GM12892 (cell line): ENCODE measurements around the gene GTF3C2.

ENCODE experiments used
- DNase-seq: peaks from one replicate; pipeline ENCODE4 v3.0.0; 2011; ENCODE audit not compliant: insufficient read length
- FAIRE-seq: peaks from 2 replicates; lab custom pipeline; 2011; peaks lifted over from hg19 to GRCh38; lab: Jason Lieb, UNC
- POLR2A ChIP-seq: IDR thresholded peaks from 2 replicates; pipeline ENCODE4 v1.6.1; 2011; ENCODE audit warnings: low read depth, low read length, control low read depth
- POLR2AphosphoS5 ChIP-seq: IDR thresholded peaks from 2 replicates; pipeline ENCODE4 v1.6.1; 2011; ENCODE audit warnings: low read depth, low read length, control low read depth
- TAF1 ChIP-seq: IDR thresholded peaks from 2 replicates; pipeline ENCODE4 v1.6.1; 2011; ENCODE audit warnings: low read depth, mild to moderate bottlenecking, control low read depth, low read length, borderline replicate concordance

GTF3C2 gene

DNA sequence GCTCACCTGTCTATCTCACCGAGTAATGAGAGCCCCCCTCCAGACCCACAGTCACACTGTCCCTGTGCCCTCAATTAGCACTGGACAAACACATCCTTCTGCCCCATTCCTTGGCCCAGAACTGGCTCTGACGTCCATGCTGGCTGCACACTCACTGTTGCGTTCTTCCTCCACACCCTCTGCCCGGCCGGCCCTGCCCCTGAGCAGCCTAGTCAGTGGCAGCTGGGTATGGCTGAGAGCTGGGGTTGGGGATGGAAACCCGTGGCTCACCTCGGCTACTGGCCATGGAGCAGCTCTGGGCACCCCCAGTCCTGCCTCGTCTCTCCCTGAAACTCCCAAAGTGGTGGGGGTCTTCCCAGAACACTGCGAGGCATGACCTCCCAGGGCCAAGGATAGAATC, 41.9 kb downstream of the GTF3C2 start:
- DNase-seq (no peak), FAIRE-seq (no peak)
- TF ChIP-seq TAF1 (no peak), POLR2AphosphoS5 (no peak), POLR2A (no peak)

DNA sequence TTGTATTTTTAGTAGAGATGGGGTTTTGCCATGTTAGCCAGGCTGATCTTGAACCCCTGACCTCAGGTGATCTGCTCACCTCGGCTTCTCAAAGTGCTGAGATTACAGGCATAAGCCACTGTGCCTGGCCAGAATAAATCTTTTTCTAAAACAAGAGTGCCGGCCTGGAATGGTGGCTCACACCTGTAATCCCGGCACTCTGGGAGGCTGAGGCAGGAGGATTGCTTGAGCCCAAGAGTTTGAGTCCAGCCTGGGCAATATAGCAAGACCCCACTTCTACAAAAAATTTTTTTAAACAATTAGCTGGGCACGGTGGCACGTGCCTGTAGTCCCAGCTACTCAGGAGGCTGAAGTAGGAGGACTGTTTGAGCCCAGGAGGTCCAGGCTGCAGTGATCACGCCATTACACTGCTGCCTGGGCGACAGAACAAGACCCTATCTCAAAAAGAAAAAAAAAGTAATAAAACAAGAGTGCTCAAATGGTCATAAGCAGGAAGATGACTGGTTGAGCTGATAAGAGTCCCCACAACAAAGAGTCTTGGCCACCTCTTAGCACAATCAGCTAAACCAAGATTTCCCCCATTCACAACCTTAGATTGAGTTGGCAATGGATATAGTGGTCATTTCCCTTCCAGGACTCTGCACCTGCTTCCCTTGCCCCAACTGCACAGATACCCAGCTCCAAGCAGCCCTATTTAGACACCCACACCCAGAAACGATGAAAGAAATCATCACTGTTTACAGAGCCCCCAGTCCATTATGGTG, 42.5 kb downstream of the GTF3C2 start:
- FAIRE-seq (no peak), DNase-seq (no peak)
- TF ChIP-seq POLR2AphosphoS5: no peak
- TF ChIP-seq TAF1: no peak
- no peak for TF ChIP-seq POLR2A

DNA sequence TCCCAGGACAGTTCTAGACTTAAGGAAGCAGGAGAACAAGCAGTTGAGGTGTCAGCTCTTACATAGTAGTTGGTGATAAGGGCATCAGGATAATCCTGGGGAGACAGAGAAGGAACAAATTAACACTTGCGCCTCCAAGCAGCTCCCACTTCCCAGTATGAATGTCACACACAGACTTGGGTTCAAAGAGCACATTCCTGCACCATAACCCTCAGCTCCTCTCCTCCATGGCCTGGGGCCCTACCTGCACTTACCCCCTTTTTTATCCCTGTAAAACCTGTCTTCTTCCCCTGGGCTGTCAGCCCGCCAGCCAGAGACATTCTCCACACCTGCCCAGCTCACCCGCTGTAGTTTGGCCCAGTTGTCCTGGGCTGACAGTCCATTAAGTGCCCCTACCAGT, 44.4 kb downstream of the GTF3C2 start:
- TF ChIP-seq POLR2AphosphoS5: no peak
- no peak for TF ChIP-seq TAF1
- no peak for TF ChIP-seq POLR2A
- DNase-seq: no peak
- no peak for FAIRE-seq

GRCh38 chr2:27309651-27310050, 46.9 kb downstream of the GTF3C2 start:
- DNase-seq (no peak), FAIRE-seq (no peak)
- no peak for TF ChIP-seq POLR2AphosphoS5
- TF ChIP-seq TAF1: no peak

- DNase-seq (no peak), FAIRE-seq (no peak)
- TF ChIP-seq TAF1: no peak
- TF ChIP-seq POLR2A: no peak
- TF ChIP-seq POLR2AphosphoS5: no peak
Measured at GRCh38 chr2:27308359-27308881, 48.1 kb downstream of the GTF3C2 start, which contains the start of gene UCN. Gene UCN (minus strand): TSS chr2:27308445. CDS start chr2:27307895, 550 bp downstream.

DNA sequence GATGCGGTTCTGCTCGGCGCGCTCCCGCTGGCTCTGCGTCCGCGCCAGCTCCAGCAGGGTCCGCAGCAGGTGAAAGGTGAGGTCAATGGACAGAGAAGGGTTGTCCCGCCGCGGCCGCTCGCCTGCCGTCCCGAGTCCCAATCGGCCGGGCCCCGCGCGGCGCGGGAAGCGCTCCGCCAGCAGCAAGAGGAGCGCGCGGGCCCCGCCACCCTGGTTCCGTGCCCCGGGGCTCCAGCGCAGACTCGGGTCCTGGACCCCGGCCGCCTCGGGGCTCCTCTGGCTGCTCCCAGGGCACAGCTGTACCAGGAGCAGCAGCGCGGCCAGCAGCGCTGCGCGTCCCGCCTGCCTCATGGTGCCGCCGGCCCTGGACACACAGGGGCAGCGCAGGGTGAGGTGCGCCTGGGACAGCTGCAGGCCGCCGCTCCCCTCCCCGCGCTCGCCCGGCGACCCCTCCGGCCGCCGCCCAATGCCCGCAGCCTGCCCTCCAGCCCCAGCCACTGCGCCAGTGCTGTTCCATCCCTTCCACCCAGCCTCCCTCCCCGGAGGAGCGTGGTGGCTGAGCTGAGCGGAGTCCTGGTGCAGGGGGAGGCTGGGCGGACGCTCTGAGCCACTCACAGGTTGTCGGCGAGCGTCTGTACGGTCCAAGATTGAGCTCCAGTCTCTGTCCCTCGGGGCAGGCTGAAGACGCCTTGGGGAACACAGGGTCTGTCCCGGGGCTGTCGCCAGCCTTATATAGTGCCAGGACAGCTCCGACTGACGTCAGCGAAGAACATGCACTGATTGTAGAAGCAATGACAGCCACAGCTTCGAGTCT, 48.8 kb downstream of the GTF3C2 start:
- no peak for TF ChIP-seq POLR2A
- no peak for TF ChIP-seq POLR2AphosphoS5
- no peak for TF ChIP-seq TAF1
- no peak for DNase-seq
- no peak for FAIRE-seq

DNA sequence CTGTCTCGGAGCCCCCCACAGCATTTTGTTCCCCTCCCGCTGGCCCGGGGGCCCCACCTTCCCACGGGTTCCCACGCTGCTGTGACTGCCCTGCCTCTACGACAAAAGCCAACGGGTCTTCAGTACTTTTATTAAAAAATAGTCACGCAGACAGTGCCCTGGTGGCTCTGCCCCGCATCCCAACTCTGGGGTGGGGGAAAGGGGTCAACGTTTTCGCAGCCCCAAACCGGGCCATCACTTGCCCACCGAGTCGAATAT, 49.3 kb downstream of the GTF3C2 start:
- TF ChIP-seq POLR2A (no peak), POLR2AphosphoS5 (no peak), TAF1 (no peak)
- no peak for DNase-seq
- no peak for FAIRE-seq

GRCh38 chr2:27306573-27307286, 49.8 kb downstream of the GTF3C2 start:
- TF ChIP-seq POLR2AphosphoS5 (no peak), TAF1 (no peak), POLR2A (no peak)
- DNase-seq (no peak), FAIRE-seq (no peak)

DNA sequence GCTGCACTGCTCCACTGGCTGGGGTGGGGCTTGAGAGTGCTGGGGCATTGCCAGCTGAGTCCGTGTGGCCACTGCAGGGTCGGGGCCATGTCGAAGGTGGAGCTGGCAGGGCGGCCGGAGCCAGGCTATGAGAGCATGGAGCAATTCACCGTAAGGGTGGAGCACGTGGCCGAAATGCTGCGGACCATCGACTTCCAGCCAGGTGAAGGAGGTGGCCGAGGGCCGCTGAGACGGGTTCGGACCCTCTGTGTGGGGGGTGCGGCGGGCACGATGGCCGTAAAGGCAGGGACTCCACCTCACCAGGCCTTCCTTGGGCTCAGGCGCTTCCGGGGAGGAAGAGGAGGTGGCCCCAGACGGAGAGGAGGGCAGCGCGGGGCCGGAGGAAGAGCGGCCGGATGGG, 50.4 kb downstream of the GTF3C2 start:
- DNase-seq (no peak), FAIRE-seq (no peak)
- TF ChIP-seq TAF1 (no peak), POLR2AphosphoS5 (no peak), POLR2A (no peak)

GRCh38 chr2:27305516-27305915, 51.0 kb downstream of the GTF3C2 start:
- TF ChIP-seq TAF1: no peak
- no peak for TF ChIP-seq POLR2A
- no peak for TF ChIP-seq POLR2AphosphoS5
- FAIRE-seq: no peak
- no peak for DNase-seq

DNA sequence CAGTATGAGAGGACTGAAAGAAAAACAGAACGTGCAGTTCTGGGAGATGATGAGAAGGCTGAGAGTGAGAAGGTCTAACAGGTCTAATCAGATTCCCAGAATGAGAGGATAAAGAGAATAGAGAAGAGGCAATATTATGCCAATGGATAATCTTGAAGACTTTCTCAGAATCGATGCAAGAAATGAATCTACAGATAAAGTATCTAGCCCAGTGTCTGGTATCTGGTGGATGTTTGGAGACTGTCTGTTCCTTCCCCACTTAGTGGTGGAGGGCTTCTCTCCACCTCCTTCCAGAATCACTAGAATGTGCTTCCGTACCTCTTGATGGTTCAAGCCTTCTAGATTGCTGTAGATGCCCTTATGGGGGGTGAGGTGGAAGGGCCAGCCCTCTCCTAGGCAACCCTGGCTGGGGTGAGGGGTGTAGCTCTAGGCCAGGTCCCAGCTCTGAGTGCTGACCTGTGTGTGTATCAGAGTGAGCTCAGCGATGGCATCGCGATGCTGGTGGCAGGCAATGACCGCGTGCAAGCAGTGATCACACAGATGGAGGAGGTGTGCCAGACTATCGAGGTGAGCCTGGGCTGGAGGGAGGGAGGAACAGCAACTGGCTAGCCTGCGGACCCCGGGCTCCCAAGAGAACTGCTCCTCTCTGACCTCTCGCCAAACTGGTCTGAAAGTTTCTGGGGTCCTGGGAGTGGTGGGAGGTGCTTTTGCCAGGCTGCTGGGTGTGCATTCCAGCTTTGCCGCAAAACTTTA, 51.9 kb downstream of the GTF3C2 start:
- TF ChIP-seq POLR2AphosphoS5 (no peak), TAF1 (no peak), POLR2A (no peak)
- FAIRE-seq (no peak), DNase-seq (no peak)
